ENCODE data around the gene OR6C76.

DNA sequence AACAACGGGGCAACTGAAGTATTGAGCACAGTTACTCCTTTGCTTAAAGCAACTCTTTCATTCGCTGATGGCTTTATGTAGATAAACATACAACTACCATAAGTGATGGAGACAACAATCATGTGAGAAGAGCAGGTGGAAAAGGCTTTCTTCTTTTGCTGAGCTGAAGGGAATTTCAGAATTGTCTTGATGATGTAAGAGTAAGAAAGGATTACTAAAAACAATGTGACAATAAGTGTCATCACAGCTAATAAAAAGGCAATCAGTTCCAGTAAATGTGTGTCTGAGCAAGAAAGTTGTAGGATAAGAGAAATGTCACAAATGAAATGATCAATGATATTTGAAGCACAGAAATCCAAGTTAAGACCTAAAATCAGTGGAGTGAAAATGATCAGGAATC lies 43.2 kb downstream of the OR6C76 start:
- TF ChIP-seq, protein P1, sequence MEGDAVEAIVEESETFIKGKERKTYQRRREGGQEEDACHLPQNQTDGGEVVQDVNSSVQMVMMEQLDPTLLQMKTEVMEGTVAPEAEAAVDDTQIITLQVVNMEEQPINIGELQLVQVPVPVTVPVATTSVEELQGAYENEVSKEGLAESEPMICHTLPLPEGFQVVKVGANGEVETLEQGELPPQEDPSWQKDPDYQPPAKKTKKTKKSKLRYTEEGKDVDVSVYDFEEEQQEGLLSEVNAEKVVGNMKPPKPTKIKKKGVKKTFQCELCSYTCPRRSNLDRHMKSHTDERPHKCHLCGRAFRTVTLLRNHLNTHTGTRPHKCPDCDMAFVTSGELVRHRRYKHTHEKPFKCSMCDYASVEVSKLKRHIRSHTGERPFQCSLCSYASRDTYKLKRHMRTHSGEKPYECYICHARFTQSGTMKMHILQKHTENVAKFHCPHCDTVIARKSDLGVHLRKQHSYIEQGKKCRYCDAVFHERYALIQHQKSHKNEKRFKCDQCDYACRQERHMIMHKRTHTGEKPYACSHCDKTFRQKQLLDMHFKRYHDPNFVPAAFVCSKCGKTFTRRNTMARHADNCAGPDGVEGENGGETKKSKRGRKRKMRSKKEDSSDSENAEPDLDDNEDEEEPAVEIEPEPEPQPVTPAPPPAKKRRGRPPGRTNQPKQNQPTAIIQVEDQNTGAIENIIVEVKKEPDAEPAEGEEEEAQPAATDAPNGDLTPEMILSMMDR (IDR thresholded peaks at IDR 0.05): no peak
- TF ChIP-seq POLR2A (IDR thresholded peaks at IDR 0.05): no peak

Measured in Peyer's patch (tissue), 4 donors.